Stimulated activated CD4-positive, alpha-beta T cell treated with anti-CD3 and anti-CD28 coated beads, Interleukin-1b, Interleukin-23, amount 100 ng/mL, for 24 hours (primary cell): Measurements from ENCODE around the gene PACS2.

Experiments
- DNase-seq, 4 experiments: peaks; one replicate each; pipeline ENCODE4 v3.0.0-alpha.2; 2020; ENCODE audit warnings: low read depth in 4 of 4, low spot score in 1 of 4

PACS2 gene

DNA sequence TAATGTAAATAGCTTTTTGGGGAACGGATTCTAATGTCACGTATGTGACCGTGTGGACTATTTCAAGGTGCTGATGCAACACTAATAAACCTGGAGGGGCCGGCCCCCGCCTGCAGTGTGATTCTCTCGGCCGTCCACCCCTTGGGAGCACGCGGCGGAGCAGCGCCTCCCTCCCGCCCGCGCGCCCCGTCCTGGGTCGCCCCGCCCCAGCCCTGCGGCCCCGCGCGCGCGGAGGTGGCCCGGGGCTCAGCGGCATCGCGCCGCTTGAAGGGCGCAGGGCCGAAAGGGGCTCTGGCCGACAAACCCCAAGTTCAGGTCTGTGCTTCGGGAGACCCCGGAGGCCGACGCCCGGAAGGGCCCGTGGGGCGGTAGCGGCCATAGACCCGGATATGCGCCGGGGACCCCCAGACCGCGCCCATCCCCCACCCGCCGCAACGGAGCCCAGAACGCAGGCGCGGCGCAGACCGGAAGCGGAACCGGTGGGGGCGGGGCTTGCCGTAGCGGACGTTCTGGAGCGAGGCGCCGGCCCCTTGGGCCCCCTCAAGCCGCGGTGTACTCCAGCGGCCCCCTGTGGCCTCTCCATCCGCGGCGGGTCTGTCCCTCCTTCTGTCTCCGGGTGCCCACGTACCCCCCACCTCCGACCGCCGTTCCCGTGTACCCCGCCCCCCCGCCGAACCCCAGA is 83.6 kb downstream of the PACS2 start, which contains the start of gene TEX22:
Gene TEX22 (plus strand): TSS at position 495 of the 682 bp plus-strand sequence. CDS start 803 bp downstream, outside the sequence.
- peak; percentile 89 to 97 (median 94) for DNase-seq

DNA sequence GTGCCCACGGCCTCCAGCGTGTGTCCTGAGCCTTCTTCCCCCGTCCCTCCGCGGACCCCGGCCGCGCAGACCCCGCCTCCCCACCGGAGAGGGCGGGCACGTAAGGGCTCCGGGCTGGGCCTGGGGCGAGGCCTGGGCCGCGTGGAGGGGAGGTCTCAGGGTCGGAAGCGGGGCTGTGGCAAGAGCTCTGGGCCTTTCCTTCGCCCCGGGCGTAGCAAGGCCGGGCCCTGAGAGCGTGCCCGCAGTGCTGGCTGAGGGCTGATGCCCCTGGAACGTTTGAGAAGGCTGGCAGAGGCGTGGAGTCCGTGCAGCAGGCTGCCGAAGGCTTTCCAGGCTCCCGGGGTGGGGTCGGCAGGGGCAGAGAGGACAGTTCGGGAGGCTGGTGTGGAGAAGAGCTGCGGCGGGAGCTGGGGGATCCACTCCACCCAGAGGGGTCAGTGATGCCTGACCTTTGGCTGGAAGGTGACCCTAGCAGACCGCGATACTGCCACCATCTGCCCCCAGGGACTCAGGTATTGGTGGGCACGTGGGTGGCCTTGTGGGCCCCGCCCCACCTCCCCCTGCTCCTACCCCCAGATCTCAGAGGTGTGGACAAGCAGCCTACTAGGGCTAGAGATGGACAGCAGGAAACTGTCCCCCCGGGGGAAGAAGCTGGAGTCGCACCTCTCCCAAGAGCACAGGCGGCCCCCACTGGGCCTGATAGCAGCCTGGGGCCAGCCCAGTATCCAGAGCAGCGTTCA is 84.3 kb downstream of the PACS2 start:
- peak in 2 of 4 experiments; percentile 34 to 44 for DNase-seq

DNA sequence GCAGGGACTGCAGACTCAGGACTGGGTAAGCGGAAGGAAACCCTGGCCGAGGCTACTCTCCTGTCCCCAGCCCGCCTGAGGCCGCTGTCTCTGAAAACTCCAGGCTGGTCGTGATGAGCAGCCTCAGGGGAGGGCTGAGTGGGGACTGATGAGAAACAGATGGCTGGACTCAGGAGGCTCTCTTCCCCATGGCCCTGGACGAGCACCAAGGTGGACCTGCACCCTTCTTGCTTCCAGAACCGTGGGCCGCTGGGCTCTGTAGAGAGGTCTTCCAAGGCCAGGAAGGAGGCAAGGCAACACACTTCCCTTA is 84.9 kb downstream of the PACS2 start:
- DNase-seq, result no peak

DNA sequence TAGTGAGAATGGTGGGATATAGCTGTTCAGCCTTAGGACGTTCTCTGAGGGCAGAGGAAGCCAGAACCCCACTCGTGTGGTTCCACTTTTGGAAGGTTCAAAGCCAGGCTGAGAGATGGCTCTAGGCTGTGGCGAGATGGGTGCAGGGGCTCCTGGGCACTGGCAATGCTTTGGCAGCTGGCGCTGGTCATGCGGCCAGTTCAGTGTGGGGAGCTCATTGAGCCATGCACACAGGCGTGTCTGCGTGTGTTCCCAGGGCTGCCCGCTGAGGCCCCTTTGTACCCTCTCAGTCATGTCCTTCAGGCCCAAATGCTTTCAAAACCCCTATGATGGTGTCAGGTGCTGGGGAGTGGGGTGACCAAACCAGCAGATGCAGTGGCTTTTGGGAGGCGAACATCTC is 85.5 kb downstream of the PACS2 start:
- no peak for DNase-seq

DNA sequence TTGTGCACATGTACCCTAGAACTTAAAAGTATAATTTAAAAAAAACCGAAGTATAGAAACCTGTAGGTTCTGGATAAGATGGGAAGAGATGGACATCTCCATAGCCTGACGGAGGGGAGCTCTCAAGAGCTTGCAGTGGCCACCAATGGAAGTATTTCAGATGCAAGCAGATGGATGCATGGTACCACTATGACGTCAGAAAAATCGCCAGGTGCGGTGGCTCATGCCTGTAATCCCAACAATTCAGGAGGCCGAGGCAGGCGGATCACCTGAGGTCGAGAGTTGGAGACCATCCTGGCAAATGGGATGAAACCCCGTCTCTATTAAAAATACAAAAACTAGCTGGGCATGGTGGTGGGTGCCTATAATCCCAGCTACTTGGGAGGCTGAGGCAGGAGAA is 87.2 kb downstream of the PACS2 start:
- no peak for DNase-seq

DNA sequence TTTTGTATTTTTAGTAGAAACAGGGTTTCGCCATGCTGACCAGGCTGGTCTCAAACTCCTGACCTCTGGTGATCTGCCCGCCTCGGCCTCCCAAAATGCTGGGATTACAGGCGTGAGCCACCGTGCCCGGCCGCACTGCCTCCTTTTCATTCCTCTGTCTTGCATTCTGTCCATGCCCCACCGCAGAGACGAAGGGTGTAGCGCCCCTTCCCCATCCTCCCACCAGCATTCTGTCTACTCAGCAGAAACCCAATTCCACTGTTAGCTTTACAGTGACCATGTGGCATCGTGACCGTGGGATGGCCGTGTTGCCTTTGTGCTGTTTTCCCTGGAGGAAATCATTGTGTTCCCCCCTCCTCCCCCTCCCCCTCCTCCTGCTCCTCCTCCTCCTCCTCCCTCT is 94.0 kb downstream of the PACS2 start:
- DNase-seq, result no peak

DNA sequence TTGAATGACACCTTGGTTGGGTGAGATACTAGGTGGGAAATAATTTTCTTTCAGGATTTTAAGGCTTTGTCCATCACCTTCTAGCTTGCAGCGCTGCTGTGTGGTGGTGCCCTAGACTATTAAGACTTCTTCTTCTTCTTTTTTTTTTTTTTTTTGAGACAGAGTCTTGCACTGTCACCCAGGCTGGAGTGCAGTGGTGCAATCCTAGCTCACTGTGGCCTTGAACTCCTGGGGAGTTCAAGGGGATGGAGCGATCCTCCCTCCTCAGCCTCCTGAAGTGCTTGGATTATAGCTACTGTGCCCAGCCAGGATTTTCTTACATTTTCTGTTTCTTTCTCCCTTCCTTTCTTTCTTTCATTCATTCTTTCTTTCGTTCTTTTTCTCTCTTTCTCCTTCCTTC is 94.8 kb downstream of the PACS2 start:
- DNase-seq, result no peak

DNA sequence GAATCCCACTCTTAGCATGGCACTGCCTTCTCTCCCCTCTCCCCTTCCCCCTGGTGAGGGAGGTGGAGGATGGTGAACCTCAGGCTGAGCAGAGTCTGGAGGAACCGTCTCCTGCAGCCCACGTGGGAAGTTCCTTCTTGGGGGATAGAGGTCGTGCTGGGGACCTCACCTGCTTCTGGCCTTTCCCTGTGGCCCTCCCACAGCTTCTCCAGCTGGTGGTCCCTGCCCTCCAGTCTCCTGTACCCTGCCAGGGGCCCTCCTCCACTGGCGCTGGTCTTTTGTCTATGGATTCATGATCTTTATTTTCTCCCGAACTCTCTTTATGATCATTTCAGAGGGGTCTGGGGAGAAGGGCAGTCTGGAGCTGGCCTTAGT is 96.1 kb downstream of the PACS2 start:
- no peak for DNase-seq

DNA sequence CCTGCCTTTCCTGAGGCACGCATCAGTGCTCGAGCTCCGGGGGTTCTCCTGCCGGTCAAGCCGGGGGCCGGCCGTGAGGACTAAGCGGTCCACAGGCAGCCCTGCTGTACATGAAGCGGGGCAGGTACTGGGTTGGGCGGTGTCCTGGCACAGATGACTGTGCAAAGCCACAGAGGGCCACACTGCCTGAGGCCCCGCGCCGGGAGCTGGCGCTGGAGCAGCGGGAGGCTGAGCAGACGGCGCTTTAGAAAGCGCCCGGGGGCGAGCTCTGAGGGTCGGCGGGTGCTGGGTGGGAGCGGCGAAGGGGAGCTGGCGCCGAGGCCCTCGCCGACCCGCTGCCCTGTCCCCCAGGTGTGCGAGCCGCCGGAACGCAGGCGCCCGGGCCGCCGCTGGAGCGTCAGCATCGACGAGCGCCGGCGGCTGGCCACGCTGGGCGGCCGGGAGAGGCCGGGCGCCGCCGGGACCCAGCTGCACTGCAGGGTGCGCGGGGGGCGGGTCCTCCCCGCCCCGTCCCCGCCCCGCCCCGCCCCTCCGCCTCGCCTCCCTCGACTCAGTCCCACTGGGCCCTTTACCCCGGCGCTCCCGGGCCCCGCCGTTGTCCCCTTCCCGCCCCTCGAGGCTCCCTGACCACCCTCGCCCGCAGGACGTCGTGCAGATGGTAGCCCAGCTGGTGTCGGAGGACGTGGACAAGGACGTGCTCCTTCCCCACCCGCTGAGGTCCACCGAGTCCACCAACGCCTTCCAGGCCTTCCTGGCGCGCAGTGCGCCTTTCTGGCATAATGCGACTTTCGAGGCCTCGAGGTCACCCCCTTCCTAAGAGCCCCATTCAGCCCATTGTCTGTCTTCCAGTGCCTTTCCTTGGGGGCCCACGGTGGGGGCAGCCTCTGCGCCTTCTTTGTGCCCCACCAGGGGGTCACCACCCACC is 96.7 kb downstream of the PACS2 start:
- DNase-seq, result no peak

DNA sequence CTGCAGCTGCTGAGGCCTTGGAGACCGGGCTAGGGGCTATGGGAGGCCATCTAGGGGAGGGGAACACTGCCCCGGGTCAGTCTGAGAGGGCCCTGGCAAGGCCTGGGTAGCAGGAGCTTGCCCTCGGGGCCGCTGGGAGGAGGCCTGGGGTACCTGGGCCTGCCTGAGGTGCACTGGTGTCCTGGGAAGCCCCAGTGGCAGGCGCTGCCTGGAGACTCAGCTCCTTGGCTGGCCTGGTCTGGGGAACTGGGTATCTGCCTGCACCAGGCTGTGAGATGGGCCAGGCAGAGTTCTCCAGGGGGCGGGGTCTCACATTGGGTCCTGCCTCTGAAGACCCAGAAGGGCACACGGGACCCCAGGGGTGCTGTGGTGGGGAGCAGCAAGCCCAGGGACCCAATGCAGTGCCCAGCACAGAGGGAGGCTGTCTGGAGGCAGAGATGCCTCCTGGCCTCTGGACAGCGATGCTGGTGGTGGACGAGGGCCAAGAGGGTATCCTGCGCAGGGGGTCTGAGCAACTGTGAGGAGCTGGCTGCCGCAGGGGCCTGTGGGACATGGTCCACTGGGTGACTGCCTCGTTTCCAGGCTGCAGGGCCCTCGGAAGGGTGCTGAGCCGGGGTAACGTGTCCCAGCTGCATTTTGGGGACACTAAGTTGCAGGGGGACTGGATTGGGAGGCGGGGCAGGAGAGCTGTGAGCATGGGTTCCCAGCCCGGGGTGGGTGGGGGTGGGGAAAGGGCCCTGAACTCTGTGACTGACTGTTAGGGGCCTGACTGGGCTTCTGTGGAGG is 97.6 kb downstream of the PACS2 start:
- no peak for DNase-seq

DNA sequence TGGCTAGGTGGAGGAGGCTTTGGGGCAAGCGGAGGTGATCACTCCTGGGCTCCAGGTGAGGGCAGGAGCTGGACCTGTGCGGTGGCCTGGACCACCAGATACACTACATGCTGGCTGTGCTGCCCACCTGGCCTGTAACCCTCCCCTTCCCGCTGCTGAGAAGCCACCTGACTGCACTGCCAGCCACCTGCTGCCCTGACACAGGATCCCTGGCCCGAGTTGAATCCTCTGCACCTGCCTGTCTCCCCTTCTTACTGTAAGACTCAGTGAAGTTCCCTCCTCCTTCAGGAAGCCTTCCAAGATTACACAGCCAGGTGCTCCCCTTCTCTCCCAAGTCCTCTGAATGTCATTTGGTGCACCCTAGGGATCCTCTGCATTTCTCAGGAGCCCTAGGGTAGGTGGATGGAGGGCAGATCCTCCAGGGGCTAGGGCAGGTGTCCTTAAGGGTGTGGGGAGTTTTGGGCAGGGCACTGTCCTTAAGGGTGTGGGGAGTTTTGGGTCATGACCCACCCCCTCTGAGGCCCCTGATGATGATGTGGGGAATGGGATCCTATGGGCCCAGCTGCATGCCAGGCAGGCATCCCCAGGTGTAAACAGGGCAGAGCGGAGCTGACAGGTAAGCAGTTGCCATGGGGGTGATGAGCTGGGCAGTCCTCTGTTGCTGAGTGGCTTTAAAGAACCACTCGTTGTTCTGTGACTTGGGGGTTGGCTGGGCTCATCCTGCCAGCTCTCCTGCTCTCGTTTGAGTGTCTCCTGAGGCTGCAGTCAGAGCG is 98.4 kb downstream of the PACS2 start:
- no peak for DNase-seq

DNA sequence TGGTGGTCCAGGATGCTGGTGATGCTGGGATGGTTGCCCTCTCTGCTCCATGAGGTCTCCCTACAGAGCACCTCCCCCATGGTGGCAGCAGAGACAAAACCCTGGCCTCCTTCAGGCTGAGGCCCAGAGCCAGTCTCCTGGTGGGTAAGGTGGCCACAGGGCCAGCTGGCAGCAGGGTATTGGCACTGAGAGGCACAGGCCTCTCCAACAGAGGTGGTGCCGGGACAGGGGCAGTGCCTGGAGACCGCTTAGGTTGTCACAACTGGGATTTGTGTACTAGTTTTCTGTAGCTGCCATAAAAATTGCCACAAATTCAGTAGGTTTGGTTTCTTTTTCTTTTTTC is 99.0 kb downstream of the PACS2 start:
- DNase-seq, result no peak

DNA sequence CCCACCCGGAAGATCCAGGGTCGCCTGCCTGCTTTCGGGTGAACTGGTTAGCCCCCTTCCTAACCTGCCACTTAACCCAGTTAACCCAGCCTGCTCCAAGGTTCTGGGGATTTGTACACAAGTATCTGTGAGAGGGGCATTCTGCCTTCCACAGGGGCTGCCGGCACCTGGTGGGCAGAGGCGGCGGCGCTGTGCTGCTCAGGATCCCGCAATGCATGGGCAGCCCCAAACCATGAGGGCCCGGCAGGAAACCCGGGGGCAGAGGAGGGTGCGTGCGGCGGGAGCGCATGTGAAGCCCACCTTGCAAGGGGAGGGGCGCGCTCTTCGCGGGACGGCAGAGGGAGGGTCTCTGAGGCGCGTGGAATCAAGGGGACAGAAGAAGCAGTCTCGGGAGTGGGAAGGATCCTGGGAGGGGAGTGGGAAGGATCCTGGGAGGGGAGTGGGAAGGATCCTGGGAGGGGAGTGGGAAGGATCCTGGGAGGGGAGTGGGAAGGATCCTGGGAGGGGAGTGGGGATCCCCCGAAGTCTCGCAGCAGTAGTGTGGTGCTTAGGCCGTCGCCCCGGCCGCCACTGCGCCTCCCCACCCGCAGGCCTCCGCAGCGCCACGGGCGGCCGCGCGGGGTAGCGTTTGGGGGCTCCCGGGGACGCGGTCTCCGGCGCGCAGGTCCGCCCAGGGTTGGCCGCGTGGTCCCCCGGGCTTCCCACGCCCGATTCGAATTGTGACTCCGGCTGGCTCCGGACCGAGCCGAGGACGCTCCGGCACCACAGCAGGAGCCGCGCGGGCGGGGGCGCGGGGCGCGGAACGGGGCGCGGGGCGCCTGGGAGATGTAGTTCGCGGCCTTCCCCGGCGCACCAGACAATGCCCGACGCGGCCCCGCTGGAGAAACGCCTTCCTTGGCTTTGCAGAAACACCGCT is 100.2 kb downstream of the PACS2 start:
- peak; percentile 35 to 67 (median 57) for DNase-seq

DNA sequence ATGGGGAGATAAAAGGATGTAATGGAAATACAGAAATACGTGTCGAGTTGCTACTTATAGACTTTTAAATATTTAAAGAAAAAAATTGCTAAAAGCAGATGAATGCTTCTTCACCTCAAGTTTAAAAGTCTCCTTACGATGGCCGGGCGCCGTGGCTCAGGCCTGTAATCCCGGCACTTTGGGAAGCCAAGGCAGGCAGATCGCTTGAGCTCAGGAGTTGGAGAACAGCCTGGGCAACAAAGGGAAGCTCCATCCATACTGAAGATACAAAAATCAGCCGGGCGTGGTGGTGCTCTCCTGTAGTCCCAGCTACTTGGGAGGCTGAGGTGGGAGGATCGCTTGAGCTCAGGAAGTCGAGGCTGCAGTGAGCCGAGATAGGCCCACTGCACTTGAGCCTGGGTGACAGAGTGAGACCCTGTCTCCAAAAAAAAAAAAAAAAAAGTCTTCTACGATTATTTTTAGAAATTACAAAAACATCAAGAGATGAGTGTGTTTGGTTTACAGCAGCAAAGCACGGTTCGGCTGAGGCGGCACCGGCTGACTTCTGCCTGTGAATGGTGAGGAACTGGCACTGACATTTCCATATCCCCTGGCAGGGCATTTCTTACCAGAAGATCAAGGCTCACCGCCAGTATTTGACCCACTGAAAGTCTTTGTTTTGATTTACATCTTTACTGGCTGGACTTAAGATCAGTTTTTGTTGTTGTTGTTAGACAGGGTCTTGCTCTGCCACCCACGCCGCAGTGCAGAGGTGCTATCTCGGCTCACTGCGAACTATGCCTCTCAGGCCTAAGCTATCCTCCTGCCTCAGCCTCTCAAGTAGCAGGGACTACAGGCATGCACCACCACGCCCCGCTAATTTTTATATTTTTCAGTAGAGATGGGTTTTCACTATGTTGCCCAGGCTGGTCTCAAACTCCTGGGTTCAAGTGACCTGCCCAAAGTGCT is 101.2 kb downstream of the PACS2 start:
- no peak for DNase-seq

DNA sequence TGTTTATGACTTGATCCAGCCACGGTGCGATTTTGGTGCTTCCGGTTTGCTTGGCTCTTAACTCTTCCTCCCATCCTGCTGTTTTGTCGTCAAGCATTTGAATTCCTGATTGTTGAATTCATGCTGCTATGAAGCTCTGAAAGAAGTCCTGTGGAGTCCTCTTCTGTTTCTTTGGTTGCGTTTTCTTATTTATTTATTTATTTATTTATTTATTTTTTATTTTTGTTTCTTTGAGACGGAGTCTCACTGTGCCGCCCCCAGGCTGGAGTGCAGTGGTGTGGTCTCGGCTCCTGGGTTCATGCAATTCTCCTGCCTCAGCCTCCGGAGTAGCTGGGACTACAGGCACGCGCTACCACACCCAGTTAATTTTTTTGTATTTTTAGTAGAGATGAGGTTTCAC is 102.1 kb downstream of the PACS2 start:
- DNase-seq, result no peak

DNA sequence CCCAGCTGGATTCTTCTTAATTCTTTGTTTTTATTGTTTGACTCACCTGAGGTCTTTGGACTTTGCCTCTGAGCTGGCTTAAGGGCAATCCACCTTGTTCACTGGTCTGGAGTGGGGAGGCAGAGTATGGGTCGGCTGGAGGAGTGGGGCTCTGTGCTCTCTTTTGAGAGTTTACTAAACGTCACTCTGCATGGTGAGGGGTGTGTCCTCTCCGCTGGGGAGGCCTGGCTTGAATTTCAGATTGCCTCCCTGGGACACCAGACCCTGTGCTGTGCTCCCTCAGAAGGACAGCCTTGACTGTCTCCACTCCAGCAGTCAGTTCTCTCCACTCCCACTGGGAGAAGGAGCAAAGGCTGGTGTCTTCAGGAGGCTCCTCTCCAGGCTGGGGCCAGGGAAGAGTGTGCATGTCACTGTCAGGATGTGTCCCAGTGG is 103.2 kb downstream of the PACS2 start:
- DNase-seq, result no peak

DNA sequence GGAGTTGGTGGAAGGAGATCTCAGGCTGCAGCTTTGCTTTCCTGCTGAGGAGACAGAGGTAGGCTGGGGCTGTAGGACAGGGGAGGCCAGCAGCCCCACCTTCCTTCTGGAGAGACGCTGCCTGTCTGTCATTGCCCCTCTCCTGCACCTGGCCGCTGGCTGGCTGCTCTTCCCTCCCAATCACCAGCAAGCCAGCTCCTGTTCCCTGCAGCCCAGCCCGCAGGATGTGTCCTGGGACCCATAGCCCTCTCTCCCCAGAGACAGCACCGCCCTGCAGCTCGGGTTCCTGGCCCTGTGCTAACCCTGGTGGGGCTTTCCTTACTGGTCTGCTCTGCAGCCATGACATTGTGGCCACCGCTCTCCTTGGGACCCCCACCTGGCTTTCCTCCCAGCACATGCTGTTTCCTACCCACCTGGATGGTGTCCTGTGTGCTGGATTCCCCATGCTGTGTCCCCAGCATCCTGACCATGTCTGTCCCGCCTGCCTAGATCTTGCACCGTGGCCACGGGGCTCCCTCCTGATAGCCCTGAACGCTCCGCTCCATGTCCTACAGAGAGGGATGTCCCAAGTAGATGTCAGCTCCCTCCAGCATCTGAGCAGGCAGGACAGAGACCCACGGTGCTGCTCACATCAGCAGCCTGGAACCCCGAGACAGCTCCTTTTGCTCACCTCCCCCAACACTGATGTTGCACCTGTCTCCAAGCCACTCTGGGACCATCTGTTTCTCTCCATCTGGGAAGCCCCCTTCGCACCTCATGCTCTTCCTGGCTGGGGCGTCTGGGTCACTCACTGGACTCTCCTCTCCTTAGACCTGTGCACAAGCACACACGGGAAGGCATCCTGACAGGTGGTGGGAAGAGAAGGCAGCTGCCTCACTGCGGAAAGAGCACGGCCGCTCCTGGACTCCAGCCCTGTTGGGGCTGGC is 104.0 kb downstream of the PACS2 start:
- DNase-seq, result no peak
